ENCODE results near the gene DHRS1. TPM values are rescaled to one million over a fixed set of nuclear protein-coding genes. Genes with fewer than 3 reads are reported as not detected.

DHRS1 gene
- total and polyA plus RNA-seq, 2 donors: 10.2 to 59.6 TPM

- H3K27ac ChIP-seq (ENCODE audit: low read depth in 1 of 2, low read length in 1 of 2): no peak overlapping the region
- H3K9me3 ChIP-seq (ENCODE audit: control insufficient read depth in 2 of 2, insufficient read depth in 1 of 2, low read length in 1 of 2): no peaks in the 10 kb centered on the region
- no peak for DNase-seq (ENCODE audit: low read depth in 6 of 9, low spot score in 9 of 9)
- H3K4me3 ChIP-seq (ENCODE audit: low read length in 2 of 2): no peak overlapping the region
- H3K36me3 ChIP-seq (ENCODE audit: control insufficient read depth in 2 of 2, insufficient read depth in 2 of 2, low read length in 1 of 2): no peaks in the 10 kb centered on the region
- peaks cover 0 to 17% of the 10 kb centered on the region in 2 donors for H3K4me1 ChIP-seq (ENCODE audit: control insufficient read depth in 2 of 2, insufficient read depth in 2 of 2, low read length in 2 of 2)
- no peaks in the 10 kb centered on the region for H3K27me3 ChIP-seq (ENCODE audit: control insufficient read depth in 2 of 2, insufficient read depth in 1 of 2, low read length in 1 of 2)
- 98% methylated on average over 6 of the region's 6 CpGs for WGBS
Observed at GRCh38 chr14:24280797-24281460, 18.7 kb downstream of the DHRS1 start.

GRCh38 chr14:24279301-24280186 is 20.0 kb downstream of the DHRS1 start:
- WGBS: 76% methylated on average over 11 of the region's 11 CpGs
- DNase-seq (ENCODE audit: low read depth in 6 of 9, low spot score in 9 of 9): peak in 1 of 9 donors; percentile 35
- Histone ChIP-seq H3K4me3 (ENCODE audit: low read length in 2 of 2) (no peak overlapping the region), H3K27me3 (ENCODE audit: control insufficient read depth in 2 of 2, insufficient read depth in 1 of 2, low read length in 1 of 2) (no peaks in the 10 kb centered on the region), H3K36me3 (ENCODE audit: control insufficient read depth in 2 of 2, insufficient read depth in 2 of 2, low read length in 1 of 2) (no peaks in the 10 kb centered on the region), H3K27ac (ENCODE audit: low read depth in 1 of 2, low read length in 1 of 2) (no peak overlapping the region), H3K9me3 (ENCODE audit: control insufficient read depth in 2 of 2, insufficient read depth in 1 of 2, low read length in 1 of 2) (no peaks in the 10 kb centered on the region), H3K4me1 (ENCODE audit: control insufficient read depth in 2 of 2, insufficient read depth in 2 of 2, low read length in 2 of 2) (peaks cover 0 to 17% of the 10 kb centered on the region in 2 donors)

DNA sequence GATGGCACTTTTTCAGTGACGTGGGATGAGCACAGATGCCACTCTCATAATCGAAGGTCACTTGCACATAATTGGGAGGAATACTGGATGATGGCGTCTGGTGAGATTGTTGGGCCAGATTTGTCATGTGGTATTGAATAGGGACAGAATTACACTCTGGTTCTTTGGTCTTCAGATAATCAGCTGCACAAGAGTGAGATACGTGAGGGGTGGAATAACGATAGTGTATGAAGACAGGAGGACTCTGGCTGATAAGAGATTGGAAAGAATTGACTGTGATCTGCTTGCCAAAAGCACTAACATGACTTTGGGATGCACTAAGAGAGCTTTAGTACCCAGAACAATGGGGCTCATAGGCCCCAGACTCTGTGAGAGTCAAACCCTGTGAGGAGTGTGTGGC is 21.2 kb downstream of the DHRS1 start:
- Histone ChIP-seq H3K27ac (ENCODE audit: low read depth in 1 of 2, low read length in 1 of 2) (no peak overlapping the region), H3K4me3 (ENCODE audit: low read length in 2 of 2) (no peak overlapping the region), H3K36me3 (ENCODE audit: control insufficient read depth in 2 of 2, insufficient read depth in 2 of 2, low read length in 1 of 2) (no peaks in the 10 kb centered on the region), H3K4me1 (ENCODE audit: control insufficient read depth in 2 of 2, insufficient read depth in 2 of 2, low read length in 2 of 2) (peaks cover 0 to 26% of the 10 kb centered on the region in 2 donors), H3K9me3 (ENCODE audit: control insufficient read depth in 2 of 2, insufficient read depth in 1 of 2, low read length in 1 of 2) (no peaks in the 10 kb centered on the region), H3K27me3 (ENCODE audit: control insufficient read depth in 2 of 2, insufficient read depth in 1 of 2, low read length in 1 of 2) (no peaks in the 10 kb centered on the region)
- no peak for DNase-seq (ENCODE audit: low read depth in 6 of 9, low spot score in 9 of 9)
- 98% methylated on average over 5 of the region's 5 CpGs for WGBS

DNA sequence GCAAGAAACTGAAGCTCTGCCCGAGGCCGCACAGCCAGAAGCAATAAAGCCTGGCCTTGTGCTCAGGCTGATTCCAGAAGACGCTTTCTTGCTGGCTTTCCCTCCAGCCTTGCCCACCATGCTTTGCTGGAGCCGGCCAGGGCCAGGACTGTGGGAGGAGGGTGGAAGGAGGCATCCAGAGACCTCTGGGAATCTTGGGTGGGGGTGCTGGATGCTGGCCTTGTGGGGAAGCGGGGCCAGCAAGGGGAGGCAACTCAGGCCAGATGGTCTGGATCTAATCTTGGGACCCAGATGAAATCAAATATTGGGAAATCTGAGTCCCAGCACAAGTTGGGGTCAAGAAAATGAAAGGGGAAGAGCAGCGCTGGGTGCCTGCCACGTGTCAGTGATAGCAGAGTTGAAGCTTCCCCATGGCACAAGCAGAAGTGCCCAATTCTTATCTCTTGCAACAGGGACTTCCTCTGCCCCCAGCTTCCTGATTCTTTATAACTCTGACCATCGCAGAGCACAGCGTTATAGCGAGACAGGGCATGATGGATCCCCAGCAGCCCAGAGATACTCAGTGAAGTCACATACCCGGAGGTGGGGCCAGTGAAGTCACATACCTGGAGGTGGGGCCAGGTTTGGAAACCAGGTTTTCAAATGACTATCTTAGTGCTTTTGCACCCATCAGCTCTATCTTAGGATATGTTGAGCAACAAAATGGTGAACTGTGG is 21.8 kb downstream of the DHRS1 start:
- 68% methylated on average over 11 of the region's 11 CpGs for WGBS
- no peaks in the 10 kb centered on the region for H3K27me3 ChIP-seq (ENCODE audit: control insufficient read depth in 2 of 2, insufficient read depth in 1 of 2, low read length in 1 of 2)
- H3K4me3 ChIP-seq (ENCODE audit: low read length in 2 of 2): no peak overlapping the region
- no peak overlapping the region for H3K27ac ChIP-seq (ENCODE audit: low read depth in 1 of 2, low read length in 1 of 2)
- no peak for DNase-seq (ENCODE audit: low read depth in 6 of 9, low spot score in 9 of 9)
- peaks cover 0 to 26% of the 10 kb centered on the region in 2 donors for H3K4me1 ChIP-seq (ENCODE audit: control insufficient read depth in 2 of 2, insufficient read depth in 2 of 2, low read length in 2 of 2)
- no peaks in the 10 kb centered on the region for H3K9me3 ChIP-seq (ENCODE audit: control insufficient read depth in 2 of 2, insufficient read depth in 1 of 2, low read length in 1 of 2)
- H3K36me3 ChIP-seq (ENCODE audit: control insufficient read depth in 2 of 2, insufficient read depth in 2 of 2, low read length in 1 of 2): no peaks in the 10 kb centered on the region

- peaks cover under 1 to 30% of the 10 kb centered on the region in 2 donors for H3K4me1 ChIP-seq (ENCODE audit: control insufficient read depth in 2 of 2, insufficient read depth in 2 of 2, low read length in 2 of 2)
- no peak overlapping the region for H3K27ac ChIP-seq (ENCODE audit: low read depth in 1 of 2, low read length in 1 of 2)
- H3K27me3 ChIP-seq (ENCODE audit: control insufficient read depth in 2 of 2, insufficient read depth in 1 of 2, low read length in 1 of 2): no peaks in the 10 kb centered on the region
- H3K4me3 ChIP-seq (ENCODE audit: low read length in 2 of 2): no peak overlapping the region
- WGBS: 97% methylated on average over 6 of the region's 6 CpGs
- DNase-seq (ENCODE audit: low read depth in 6 of 9, low spot score in 9 of 9): no peak
- no peaks in the 10 kb centered on the region for H3K9me3 ChIP-seq (ENCODE audit: control insufficient read depth in 2 of 2, insufficient read depth in 1 of 2, low read length in 1 of 2)
- no peaks in the 10 kb centered on the region for H3K36me3 ChIP-seq (ENCODE audit: control insufficient read depth in 2 of 2, insufficient read depth in 2 of 2, low read length in 1 of 2)
Observed at GRCh38 chr14:24277071-24277470, 22.5 kb downstream of the DHRS1 start.

- peak overlapping the region; percentile 56 to 62 for H3K27ac ChIP-seq (ENCODE audit: low read depth in 1 of 2, low read length in 1 of 2)
- H3K36me3 ChIP-seq (ENCODE audit: control insufficient read depth in 2 of 2, insufficient read depth in 2 of 2, low read length in 1 of 2): peaks cover 1 to 3% of the 10 kb centered on the region in 2 donors
- DNase-seq (ENCODE audit: low read depth in 6 of 9, low spot score in 9 of 9): peak in 2 of 9 donors; percentile 24 to 52
- H3K4me1 ChIP-seq (ENCODE audit: control insufficient read depth in 2 of 2, insufficient read depth in 2 of 2, low read length in 2 of 2): peaks cover 11 to 35% of the 10 kb centered on the region in 2 donors
- H3K9me3 ChIP-seq (ENCODE audit: control insufficient read depth in 2 of 2, insufficient read depth in 1 of 2, low read length in 1 of 2): no peaks in the 10 kb centered on the region
- H3K4me3 ChIP-seq (ENCODE audit: low read length in 2 of 2): no peak overlapping the region
- WGBS: 91% methylated on average over 3 of the region's 3 CpGs
- no peaks in the 10 kb centered on the region for H3K27me3 ChIP-seq (ENCODE audit: control insufficient read depth in 2 of 2, insufficient read depth in 1 of 2, low read length in 1 of 2)
Observed at GRCh38 chr14:24274101-24274543, 25.5 kb downstream of the DHRS1 start.

- 84% methylated on average over 3 of the region's 3 CpGs for WGBS
- peaks cover 11 to 30% of the 10 kb centered on the region in 2 donors for H3K4me1 ChIP-seq (ENCODE audit: control insufficient read depth in 2 of 2, insufficient read depth in 2 of 2, low read length in 2 of 2)
- H3K4me3 ChIP-seq (ENCODE audit: low read length in 2 of 2): no peak overlapping the region
- DNase-seq (ENCODE audit: low read depth in 6 of 9, low spot score in 9 of 9): no peak
- H3K36me3 ChIP-seq (ENCODE audit: control insufficient read depth in 2 of 2, insufficient read depth in 2 of 2, low read length in 1 of 2): peaks cover 5 to 6% of the 10 kb centered on the region in 2 donors
- no peaks in the 10 kb centered on the region for H3K9me3 ChIP-seq (ENCODE audit: control insufficient read depth in 2 of 2, insufficient read depth in 1 of 2, low read length in 1 of 2)
- H3K27ac ChIP-seq (ENCODE audit: low read depth in 1 of 2, low read length in 1 of 2): no peak overlapping the region
- no peaks in the 10 kb centered on the region for H3K27me3 ChIP-seq (ENCODE audit: control insufficient read depth in 2 of 2, insufficient read depth in 1 of 2, low read length in 1 of 2)
Observed at GRCh38 chr14:24273422-24273998, 26.1 kb downstream of the DHRS1 start.

GRCh38 chr14:24272467-24272866 is 27.1 kb downstream of the DHRS1 start:
- Histone ChIP-seq H3K36me3 (ENCODE audit: control insufficient read depth in 2 of 2, insufficient read depth in 2 of 2, low read length in 1 of 2) (peaks cover 5 to 9% of the 10 kb centered on the region in 2 donors), H3K27ac (ENCODE audit: low read depth in 1 of 2, low read length in 1 of 2) (no peak overlapping the region), H3K27me3 (ENCODE audit: control insufficient read depth in 2 of 2, insufficient read depth in 1 of 2, low read length in 1 of 2) (no peaks in the 10 kb centered on the region), H3K4me1 (ENCODE audit: control insufficient read depth in 2 of 2, insufficient read depth in 2 of 2, low read length in 2 of 2) (peaks cover 11 to 27% of the 10 kb centered on the region in 2 donors), H3K9me3 (ENCODE audit: control insufficient read depth in 2 of 2, insufficient read depth in 1 of 2, low read length in 1 of 2) (no peaks in the 10 kb centered on the region), H3K4me3 (ENCODE audit: low read length in 2 of 2) (no peak overlapping the region)
- DNase-seq (ENCODE audit: low read depth in 6 of 9, low spot score in 9 of 9): no peak
- WGBS: 96% methylated on average over 2 of the region's 2 CpGs
